GM19328 (cell line): ENCODE results near the gene TBC1D21.

Source experiments
- ATAC-seq: cut with Tn5 transposase; IDR thresholded peaks from one replicate; pipeline ENCODE4 v1.9.1; 2021; ENCODE audit warnings: mild to moderate bottlenecking, moderate library complexity; ENCODE audit not compliant: unreplicated experiment

Gene TBC1D21

GRCh38 chr15:73907035-73907408, 33.7 kb downstream of the TBC1D21 start:
- ATAC-seq = no peak

GRCh38 chr15:73908030-73908821, 34.9 kb downstream of the TBC1D21 start:
- ATAC-seq = peak; percentile 58

DNA sequence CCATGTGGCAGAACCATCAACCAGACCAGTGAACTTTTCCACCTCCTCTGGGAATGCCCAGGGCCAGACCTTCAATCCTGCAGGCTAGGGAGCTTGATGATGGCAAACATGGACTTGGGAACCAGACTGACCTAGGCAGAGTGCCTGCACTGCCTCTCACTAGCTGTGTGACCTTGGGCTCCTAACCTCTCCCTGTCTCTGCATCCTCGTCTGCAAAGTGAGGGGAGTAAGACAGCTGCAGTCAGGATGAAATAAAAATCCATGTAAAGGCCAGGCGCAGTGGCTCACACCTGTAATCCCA, 35.4 kb downstream of the TBC1D21 start:
- ATAC-seq = no peak

DNA sequence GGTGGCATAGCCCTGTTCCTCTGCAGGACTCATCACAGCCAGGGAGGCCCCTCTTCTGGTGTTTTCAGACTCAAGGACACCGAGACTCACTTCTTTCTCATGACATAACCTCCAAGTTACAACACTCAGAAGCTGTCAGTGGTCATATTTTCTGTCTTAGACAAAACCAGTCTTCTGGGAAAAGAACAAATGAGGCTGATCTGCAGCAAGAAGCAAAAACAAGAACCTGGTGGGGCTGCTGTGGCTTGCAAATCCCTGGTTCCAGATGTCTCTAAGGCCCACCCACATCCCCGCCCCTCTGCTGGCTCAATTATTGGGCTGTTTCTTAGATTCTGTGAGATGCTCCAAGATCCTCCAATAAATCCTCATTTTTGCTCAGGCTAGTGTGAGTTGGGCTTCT, 36.3 kb downstream of the TBC1D21 start:
- ATAC-seq = no peak

DNA sequence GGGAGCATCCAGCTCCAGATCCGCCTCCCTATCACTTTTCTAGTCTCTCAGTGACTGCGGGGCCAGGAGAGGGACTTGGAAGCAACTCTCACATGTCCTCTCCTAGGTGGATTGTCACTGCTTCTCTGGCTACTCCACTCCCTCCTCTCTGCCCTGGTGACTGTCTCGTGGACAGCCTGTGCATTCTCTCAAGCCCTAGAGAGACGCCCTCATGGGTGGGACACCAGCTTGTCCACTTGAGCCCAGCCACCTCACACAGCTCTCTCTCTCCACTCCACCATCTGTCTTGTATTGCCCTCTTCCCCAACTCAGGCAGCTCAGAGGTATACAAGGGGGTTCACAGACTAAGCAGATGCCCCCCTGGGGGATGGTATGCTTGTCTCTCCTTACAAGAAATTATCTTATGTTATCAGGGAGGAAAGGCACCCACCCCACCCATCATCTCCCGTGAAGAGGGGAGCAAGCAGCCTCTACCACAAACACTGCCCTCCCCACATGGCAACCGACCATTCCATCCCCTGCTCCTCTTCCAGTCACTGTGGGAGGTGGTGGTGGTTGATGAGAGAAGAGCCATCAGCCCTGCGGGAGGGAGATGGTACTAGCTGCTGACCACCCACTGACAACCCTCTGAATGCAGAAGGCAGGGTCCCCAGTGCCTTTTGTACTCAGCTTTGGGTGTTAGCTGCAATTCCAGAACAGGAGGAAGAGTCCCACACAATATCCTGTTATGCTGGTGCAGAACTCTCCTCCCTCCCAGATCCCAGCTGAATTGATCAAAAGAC, 37.3 kb downstream of the TBC1D21 start:
- no peak for ATAC-seq

DNA sequence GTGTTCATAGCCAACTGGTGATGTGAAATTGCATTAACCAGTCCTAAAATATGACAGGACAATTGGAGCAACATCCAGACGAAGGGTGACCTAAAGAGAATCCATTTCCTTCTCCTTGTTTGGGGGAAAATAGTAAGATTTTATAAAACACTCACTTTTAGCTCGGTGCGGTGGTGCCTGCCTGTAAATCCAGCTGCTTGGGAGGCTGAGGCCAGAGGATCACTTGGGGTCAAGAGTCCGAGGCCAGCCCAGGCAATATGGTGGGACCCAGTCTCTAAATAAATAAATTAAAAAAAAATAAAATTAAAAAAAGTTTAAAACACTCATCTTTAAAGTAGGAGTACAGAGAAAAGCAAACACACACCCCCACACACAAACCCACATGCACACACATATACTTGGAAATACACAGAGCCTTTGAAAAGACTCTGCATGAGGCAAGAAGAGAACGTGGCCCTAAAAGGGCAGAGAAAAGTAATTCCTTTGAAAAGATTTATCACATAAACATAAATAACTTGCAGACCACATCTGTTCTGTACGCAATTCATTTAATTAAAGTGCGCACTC, 38.7 kb downstream of the TBC1D21 start:
- ATAC-seq = no peak

GRCh38 chr15:73914145-73914544, 40.8 kb downstream of the TBC1D21 start:
- ATAC-seq = no peak

DNA sequence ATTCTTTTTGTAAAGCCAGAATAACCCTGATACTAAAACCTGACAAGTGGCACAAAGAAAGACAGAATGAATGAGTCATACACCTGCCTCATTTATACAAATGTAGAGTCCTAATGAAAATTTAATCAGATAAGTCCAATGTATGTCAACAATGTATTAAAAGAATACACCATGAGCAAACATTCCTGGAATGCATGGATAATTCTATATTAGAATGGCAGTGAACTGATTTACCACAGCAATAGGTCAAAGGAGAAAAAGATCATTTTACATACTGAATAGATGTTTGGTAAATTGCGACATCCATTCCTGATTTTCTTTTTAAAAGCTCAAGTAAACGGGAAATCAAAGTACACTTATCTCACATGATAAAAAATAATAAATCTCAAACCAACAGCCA, 41.7 kb downstream of the TBC1D21 start:
- no peak for ATAC-seq

GRCh38 chr15:73918784-73919183, 45.4 kb downstream of the TBC1D21 start:
- ATAC-seq = no peak

GRCh38 chr15:73919706-73920105, 46.3 kb downstream of the TBC1D21 start:
- ATAC-seq = no peak

GRCh38 chr15:73921254-73921925, 48.0 kb downstream of the TBC1D21 start:
- ATAC-seq = no peak

- ATAC-seq = no peak
These were observed 49.1 kb downstream of the TBC1D21 start for GRCh38 chr15:73922186-73923151.

- ATAC-seq = no peak
These were observed 49.8 kb downstream of the TBC1D21 start for GRCh38 chr15:73923156-73923487.

- no peak for ATAC-seq
These were observed 50.3 kb downstream of the TBC1D21 start for GRCh38 chr15:73923488-73924164.

GRCh38 chr15:73924171-73924921, 51.0 kb downstream of the TBC1D21 start:
- ATAC-seq = no peak

DNA sequence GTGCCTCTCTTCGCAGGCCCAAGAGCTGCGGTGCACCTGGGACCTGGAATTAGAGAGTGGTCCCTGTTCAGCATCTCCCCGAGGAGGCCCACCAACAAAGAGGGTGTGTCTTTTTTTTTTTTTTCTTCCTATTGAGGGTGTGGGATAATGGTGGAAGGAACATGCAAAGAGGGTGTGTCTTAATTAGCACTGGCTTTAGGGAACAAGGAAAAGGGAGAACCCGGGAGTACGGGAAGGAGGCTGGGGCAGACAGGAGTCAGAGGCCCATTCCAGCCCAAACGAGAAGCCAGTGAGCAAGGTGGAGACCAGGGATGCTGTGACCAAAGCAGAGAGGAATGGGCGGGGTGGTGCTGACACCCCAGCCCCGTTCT, 52.5 kb downstream of the TBC1D21 start:
- no peak for ATAC-seq

GRCh38 chr15:73926219-73927002, 53.0 kb downstream of the TBC1D21 start, which contains the start of gene LOXL1:
Gene LOXL1, plus strand, starts transcription at chr15:73926462. Its CDS starts 322 bp downstream, at chr15:73926784.
- ATAC-seq = no peak

DNA sequence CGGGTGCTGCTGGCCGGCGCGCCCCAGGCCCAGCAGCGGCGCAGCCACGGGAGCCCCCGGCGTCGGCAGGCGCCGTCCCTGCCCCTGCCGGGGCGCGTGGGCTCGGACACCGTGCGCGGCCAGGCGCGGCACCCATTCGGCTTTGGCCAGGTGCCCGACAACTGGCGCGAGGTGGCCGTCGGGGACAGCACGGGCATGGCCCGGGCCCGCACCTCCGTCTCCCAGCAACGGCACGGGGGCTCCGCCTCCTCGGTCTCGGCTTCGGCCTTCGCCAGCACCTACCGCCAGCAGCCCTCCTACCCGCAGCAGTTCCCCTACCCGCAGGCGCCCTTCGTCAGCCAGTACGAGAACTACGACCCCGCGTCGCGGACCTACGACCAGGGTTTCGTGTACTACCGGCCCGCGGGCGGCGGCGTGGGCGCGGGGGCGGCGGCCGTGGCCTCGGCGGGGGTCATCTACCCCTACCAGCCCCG, 53.7 kb downstream of the TBC1D21 start:
- no peak for ATAC-seq
